ENCODE measurements around the gene ASH1L.
"Not testable (repeated sequence)": the region's sequence is repeated elsewhere in the genome, so short reads cannot be mapped to it uniquely, and the experiment has no call there.

The ASH1L gene

DNA sequence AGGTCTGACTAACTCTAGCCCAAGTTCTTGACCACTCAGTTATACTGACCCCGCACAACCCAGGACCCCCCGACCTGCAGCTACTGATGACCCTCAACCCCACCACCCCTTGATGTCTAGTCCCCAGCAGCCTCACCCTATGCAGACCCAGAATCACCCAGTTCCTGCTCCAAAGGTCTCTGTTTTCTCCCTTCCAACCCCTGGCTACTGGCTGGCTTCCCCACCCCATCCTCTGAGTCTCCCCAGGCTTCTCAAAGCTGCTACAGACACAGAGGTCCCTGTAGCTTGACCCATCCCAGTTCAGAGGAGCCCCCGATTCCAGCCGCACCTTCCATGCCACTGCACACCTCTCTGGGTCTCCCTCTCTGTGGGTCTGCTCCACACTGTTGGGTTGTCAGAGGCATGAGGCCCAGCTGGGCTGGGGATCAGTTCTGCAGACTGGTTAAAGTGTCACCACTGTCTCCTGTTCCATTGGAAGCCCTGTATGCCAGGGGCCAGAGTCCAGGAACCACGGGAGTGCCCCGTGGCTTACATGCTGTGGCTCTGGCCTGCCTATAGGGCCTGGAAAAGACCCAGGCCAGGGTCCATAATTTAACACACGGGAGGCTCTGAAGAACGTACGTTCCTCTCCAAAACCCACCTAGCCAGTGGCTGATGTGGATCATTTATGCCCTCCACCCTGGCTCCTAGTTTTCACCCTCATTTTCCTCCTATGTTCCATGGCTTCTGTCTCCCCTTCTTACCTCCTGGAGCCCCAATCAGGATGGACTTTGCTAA is 261.9 kb downstream of the ASH1L start:
- no peak for DNase-seq

- DNase-seq: no peak
These were observed 262.6 kb downstream of the ASH1L start for GRCh38 chr1:155300024-155300423.

GRCh38 chr1:155297384-155297783 is 265.2 kb downstream of the ASH1L start:
- DNase-seq: no peak

DNA sequence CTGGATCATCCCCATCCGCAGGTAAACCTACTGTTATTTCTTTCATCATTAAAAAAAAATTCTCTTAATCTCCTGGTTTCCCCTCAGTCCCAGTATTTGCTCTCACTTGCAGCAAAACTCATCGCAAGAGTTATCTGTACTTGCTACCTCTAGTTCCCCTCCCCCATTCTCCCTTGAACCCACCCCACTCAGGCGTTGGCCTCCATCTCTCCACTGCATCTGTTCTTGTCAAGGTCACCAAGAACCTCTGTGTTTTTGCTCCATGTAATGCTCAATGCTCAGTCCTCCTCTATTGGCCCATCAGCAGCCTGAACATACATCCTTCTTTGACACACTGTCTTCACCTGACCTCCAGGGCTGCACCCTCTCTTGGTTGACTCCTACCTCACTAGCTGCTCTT is 265.9 kb downstream of the ASH1L start:
- DNase-seq: no peak

DNA sequence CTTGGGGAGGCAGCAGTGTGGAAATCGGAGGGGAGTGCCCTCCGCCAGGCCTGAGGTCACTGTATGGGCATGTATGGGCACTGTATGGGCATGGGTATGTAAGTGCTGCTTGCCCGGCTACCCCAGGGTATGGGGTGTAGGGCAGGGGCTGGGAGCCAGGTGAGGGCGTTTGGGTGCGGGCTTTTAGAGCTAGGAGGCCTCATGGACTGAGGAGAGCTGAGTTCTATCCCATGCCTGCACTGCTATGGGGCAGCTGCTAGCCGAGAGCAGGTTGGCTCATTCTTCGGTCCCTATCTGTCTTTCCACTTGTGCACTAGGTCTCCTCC is 266.7 kb downstream of the ASH1L start:
- DNase-seq: no peak

GRCh38 chr1:155295183-155295941 is 267.2 kb downstream of the ASH1L start:
- no peak for DNase-seq

DNA sequence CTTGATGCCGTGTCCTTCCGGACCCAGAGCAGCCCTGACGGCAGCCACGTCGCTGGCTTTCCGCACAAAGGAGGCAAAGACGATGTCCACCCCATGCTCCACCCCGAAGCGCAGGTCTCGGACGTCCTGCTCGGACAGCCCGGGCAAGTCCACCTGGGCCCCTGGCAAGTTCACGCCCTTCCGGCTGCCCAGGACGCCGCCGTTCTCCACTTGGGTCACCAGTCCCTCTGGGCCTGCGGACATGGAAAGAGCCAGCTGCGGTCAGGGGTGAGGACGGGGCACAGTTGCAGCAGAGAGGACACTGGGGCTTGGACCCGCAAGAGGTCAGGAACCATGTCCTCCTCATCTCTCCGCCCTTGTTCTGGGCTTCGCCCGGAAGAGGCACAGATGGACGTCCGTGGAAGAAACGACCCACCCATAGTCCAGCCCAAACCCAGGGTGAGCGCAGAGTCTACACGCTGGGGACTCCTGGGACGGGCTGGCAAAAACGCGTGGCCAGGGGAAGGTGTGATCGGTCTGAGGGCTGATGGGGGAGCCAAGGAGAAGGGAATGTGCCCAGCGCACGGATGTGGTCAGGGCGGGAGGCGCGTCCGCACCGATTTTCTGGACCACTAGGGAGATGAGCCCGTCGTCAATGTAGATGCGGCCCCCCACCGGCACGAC is 268.0 kb downstream of the ASH1L start:
- no peak for DNase-seq

DNA sequence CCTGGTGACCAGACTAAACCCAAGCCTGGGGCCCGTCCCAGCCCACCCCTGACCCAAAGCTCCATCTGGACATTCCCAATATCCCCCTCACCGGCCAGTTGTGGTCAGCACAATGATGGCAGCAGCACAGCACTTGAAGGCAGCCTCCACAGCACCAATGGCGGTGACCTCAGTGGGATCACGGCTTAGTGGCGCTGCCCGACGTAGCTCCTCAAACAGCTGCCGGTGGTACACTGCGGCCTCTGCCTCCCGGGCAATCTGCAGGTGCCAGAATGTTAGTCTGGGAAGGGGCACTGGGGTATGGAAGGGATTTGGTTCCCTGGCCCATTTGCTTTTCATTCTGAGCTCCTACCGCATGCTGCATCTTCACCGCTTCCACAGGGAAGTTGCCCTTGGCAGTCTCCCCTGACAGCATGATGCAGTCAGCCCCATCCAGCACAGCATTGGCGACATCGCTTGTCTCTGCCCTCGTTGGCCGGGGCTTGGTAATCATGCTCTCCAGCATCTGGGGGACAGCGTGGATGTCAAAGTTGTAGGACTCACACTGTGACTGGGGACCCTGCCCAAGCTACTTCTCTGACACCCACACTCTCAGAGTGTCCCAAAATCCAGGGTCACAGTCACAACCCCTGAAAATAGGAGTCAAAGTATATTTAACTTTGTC is 269.4 kb downstream of the ASH1L start:
- no peak for DNase-seq

DNA sequence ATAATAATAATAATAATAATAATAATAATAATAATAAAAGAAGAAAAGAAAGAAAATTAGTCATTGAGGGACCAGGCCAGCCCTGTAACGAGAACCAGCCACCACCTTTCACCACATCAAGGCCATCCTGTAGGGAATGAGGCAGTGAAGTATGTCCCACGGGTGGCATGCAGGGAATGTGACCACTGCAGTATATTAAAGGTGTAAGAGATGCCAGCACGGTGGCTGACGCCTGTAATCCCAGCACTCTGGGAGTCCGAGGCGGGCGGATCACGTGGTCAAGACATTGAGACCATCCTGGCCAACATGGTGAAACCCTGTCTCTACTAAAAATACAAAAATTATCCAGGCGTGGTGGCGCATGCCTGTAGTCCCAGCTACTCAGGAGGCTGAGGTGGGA is 271.6 kb downstream of the ASH1L start:
- DNase-seq: not testable (repeated sequence)

DNA sequence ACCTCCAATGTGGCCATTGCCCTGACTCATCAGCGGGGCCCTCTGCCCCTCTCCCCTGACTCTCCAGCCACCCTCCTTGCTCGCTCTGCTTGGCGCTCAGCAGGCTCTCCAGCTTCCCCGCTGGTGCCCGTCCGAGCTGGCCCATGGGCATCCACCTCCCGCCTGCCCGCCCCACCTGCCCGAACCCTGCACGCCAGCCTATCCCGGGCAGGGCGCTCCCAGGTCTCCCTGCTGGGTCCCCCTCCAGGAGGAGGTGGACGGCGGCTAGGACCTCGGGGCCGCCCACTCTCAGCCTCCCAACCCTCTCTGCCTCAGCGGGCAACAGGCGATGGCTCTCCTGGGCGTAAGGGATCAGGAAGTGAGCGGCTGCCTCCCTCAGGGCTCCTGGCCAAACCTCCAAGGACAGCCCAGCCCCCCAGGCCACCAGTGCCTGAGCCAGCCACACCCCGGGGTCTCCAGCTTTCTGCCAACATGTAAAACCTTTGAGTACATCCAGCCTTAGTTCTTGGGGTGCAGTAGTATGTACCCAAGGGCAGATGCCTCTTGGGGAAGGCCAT is 274.5 kb downstream of the ASH1L start:
- DNase-seq: no peak

GRCh38 chr1:155286544-155286943 is 276.1 kb downstream of the ASH1L start:
- no peak for DNase-seq

GRCh38 chr1:155285631-155286044 is 277.0 kb downstream of the ASH1L start:
- DNase-seq: no peak

Data from NCI-H510A (cell line).